GM23338 (cell line): ENCODE data around the gene POMT2. TPM values are rescaled to one million over a fixed set of nuclear protein-coding genes. Genes with fewer than 3 reads are reported as not detected.

ENCODE experiments used
- ATAC-seq: fragments of 200-7000 bp; cut with Tn5 transposase; 3 replicates; pipeline ENCODE4 v1.9.1; 2020
- DNase-seq: peaks from one replicate; pipeline ENCODE4 v3.0.0-alpha.2; 2015; ENCODE audit warnings: low spot score
- H2AFZ ChIP-seq: fragments of 200-600 bp; sonication (generic); 2 replicates; pipeline ENCODE4 v1.8.0; 2016; ENCODE audit warnings: antibody characterized with exemption, mild to moderate bottlenecking, moderate library complexity
- H3F3A ChIP-seq: fragments of 200-600 bp; sonication (generic); replicated peaks from 2 replicates; pipeline ENCODE4 v1.8.0; 2017; ENCODE audit warnings: antibody characterized with exemption, mixed run types, low read depth
- H3K27ac ChIP-seq: fragments of 200-600 bp; sonication (generic); 2 replicates; pipeline ENCODE4 v1.6.1; 2016; ENCODE audit warnings: low read depth
- H3K27me3 ChIP-seq: fragments of 200-600 bp; sonication (generic); 2 replicates; pipeline ENCODE4 v1.8.0; 2016; ENCODE audit warnings: mild to moderate bottlenecking, mixed run types, moderate library complexity; ENCODE audit not compliant: insufficient read depth
- H3K36me3 ChIP-seq: fragments of 200-600 bp; sonication (generic); 2 replicates; pipeline ENCODE4 v1.8.0; 2016; ENCODE audit warnings: mild to moderate bottlenecking; ENCODE audit not compliant: insufficient read depth
- H3K4me1 ChIP-seq: fragments of 200-600 bp; sonication (generic); 2 replicates; pipeline ENCODE4 v1.8.0; 2016; ENCODE audit warnings: mild to moderate bottlenecking, moderate library complexity; ENCODE audit not compliant: insufficient read depth
- H3K4me2 ChIP-seq: fragments of 200-600 bp; sonication (generic); 2 replicates; pipeline ENCODE4 v1.7.1; 2017; ENCODE audit warnings: mixed run types
- H3K4me3 ChIP-seq: fragments of 200-600 bp; sonication (generic); 2 replicates; pipeline ENCODE4 v1.6.1; 2016; ENCODE audit warnings: mixed run types
- H3K79me2 ChIP-seq: fragments of 200-600 bp; sonication (generic); replicated peaks from 2 replicates; pipeline ENCODE4 v1.8.0; 2017; ENCODE audit warnings: mild to moderate bottlenecking; ENCODE audit not compliant: insufficient read depth
- H3K9me2 ChIP-seq: fragments of 200-600 bp; sonication (generic); 2 replicates; pipeline ENCODE4 v1.8.0; 2017; ENCODE audit not compliant: insufficient read depth
- H4K20me1 ChIP-seq: fragments of 200-600 bp; sonication (generic); replicated peaks from 2 replicates; pipeline ENCODE4 v1.8.0; 2017; ENCODE audit warnings: mild to moderate bottlenecking; ENCODE audit not compliant: insufficient read depth
- H3K27ac Mint-ChIP-seq: 2 replicates; pipeline ENCODE4 v1.8.0; 2020; ENCODE audit warnings: inconsistent platforms, mild to moderate bottlenecking, moderate library complexity, mixed read lengths
- H3K27me3 Mint-ChIP-seq: 3 replicates; pipeline ENCODE4 v1.8.0; 2022; ENCODE audit warnings: low read depth, mild to moderate bottlenecking, moderate library complexity, mixed read lengths, inconsistent platforms; ENCODE audit not compliant: insufficient read depth, poor library complexity
- H3K36me3 Mint-ChIP-seq: 3 replicates; pipeline ENCODE4 v1.8.0; 2021; ENCODE audit warnings: low read depth, mild to moderate bottlenecking, inconsistent platforms, moderate library complexity, mixed read lengths
- H3K4me1 Mint-ChIP-seq: 3 replicates; pipeline ENCODE4 v1.8.0; 2020; ENCODE audit warnings: mild to moderate bottlenecking, inconsistent platforms, mixed read lengths
- H3K4me3 Mint-ChIP-seq: 3 replicates; pipeline ENCODE4 v1.8.0; 2021; ENCODE audit warnings: moderate library complexity, mild to moderate bottlenecking, inconsistent platforms, mixed read lengths
- H3K9me3 Mint-ChIP-seq: 3 replicates; pipeline ENCODE4 v1.8.0; 2020; ENCODE audit warnings: moderate library complexity, mild to moderate bottlenecking, inconsistent platforms, mixed read lengths
- CREB1 ChIP-seq: fragments of 250-450 bp; sonication (Bioruptor Pico); IDR thresholded peaks from 2 replicates; pipeline ENCODE4 v1.5.0; 2020; ENCODE audit warnings: low read depth, mild to moderate bottlenecking, moderate library complexity
- CTCF ChIP-seq, 2 experiments: fragments of 200-600 bp in 1 of 2; sonication (generic) in 1 of 2; conservative IDR thresholded peaks; 2 replicates each; pipeline versions ENCODE4 v1.5.1 to v1.6.1; 2016 to 2017; ENCODE audit warnings: antibody characterized with exemption in 2 of 2, low read depth in 2 of 2, mild to moderate bottlenecking in 2 of 2, moderate library complexity in 1 of 2
- ETS1 ChIP-seq: IDR thresholded peaks from 2 replicates; pipeline ENCODE4 v1.6.1; 2016; ENCODE audit warnings: antibody characterized with exemption
- EZH2phosphoT487 ChIP-seq: fragments of 200-600 bp; sonication (generic); IDR thresholded peaks from one replicate; pipeline ENCODE4 v1.8.1; 2018; ENCODE audit warnings: antibody characterized with exemption; ENCODE audit not compliant: unreplicated experiment
- JUNB ChIP-seq: IDR thresholded peaks from one replicate; pipeline ENCODE4 v1.6.1; 2016; ENCODE audit warnings: antibody characterized with exemption; ENCODE audit not compliant: unreplicated experiment
- NANOG ChIP-seq: IDR thresholded peaks from 2 replicates; pipeline ENCODE4 v1.6.1; 2016; ENCODE audit warnings: antibody characterized with exemption, borderline replicate concordance
- POLR2AphosphoS5 ChIP-seq: IDR thresholded peaks from 2 replicates; pipeline ENCODE4 v1.6.1; 2016; ENCODE audit warnings: antibody characterized with exemption, low read depth
- REST ChIP-seq: IDR thresholded peaks from one replicate; pipeline ENCODE4 v1.6.1; 2018; ENCODE audit warnings: antibody characterized with exemption; ENCODE audit not compliant: unreplicated experiment
- STAT1 ChIP-seq: IDR thresholded peaks from one replicate; pipeline ENCODE4 v1.6.1; 2016; ENCODE audit warnings: antibody characterized with exemption; ENCODE audit not compliant: unreplicated experiment
- ZNF114 ChIP-seq: fragments of 250-450 bp; sonication (Bioruptor Pico); IDR thresholded peaks from 2 replicates; pipeline ENCODE4 v1.5.0; 2020; ENCODE audit warnings: mild to moderate bottlenecking, moderate library complexity
- ZNF331 ChIP-seq: fragments of 250-450 bp; sonication (Bioruptor Pico); IDR thresholded peaks from 2 replicates; pipeline ENCODE4 v1.5.0; 2020; ENCODE audit warnings: low read depth, mild to moderate bottlenecking, moderate library complexity
- polyA plus RNA-seq: library from polyadenylated mRNA; unstranded; fragments of >200 nt; fragmentation: Nextera tagmentation; extraction: Ambion mirVana; gene quantifications from 2 replicates; pipeline ENCODE4 v1.2.1, GENCODE V29; 2016
- total RNA-seq: library from RNA; depleted of rRNA; stranded (reverse); fragments of >200 nt; shearing (Covaris generic); gene quantifications from 2 replicates; pipeline ENCODE4 v1.2.3, GENCODE V29; 2014
- TF ChIP-seq, protein P1 (sequence below): fragments of 250-450 bp; sonication (Bioruptor Pico); IDR thresholded peaks from 2 replicates; pipeline ENCODE4 v1.5.0; 2020; ENCODE audit warnings: mild to moderate bottlenecking, moderate library complexity

The POMT2 gene
- total and polyA plus RNA-seq, 2 experiments from 2014 or later: 24.3 to 29.9 TPM

DNA sequence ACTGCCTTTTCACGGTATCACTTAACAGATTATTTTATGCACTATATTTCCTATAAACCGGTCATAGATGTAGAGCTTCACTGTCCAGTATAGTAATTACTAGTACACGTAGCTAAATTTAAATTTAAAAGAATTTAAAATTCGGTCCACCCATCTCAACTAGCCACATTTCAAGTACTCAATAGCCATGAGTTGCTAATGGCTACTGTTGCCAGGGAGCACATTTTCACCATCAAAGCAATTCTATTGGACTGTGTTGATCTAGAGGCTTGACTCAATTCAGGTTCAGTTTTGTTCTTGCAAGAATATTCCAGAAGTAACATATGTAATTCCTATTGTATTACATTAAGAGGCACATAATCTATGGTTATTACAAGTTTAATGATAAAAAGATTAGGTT, 36.2 kb upstream of the POMT2 start:
- ATAC-seq: no peak
- Mint-ChIP-seq H3K27me3 (peaks cover 3% of the 10 kb centered on the region), H3K4me3 (no peak overlapping the region), H3K9me3 (no peaks in the 10 kb centered on the region), H3K36me3 (no peaks in the 10 kb centered on the region), H3K4me1 (no peaks in the 10 kb centered on the region), H3K27ac (no peak overlapping the region)
- H2AFZ ChIP-seq: no peak overlapping the region
- H3K79me2 ChIP-seq: no peaks in the 10 kb centered on the region
- H3K9me2 ChIP-seq: no peaks in the 10 kb centered on the region
- no peaks in the 10 kb centered on the region for H3K27me3 ChIP-seq
- no peaks in the 10 kb centered on the region for H3K36me3 ChIP-seq
- no peak overlapping the region for H3K27ac ChIP-seq
- no peak for DNase-seq
- H3K4me3 ChIP-seq: no peak overlapping the region
- H3K4me1 ChIP-seq: no peaks in the 10 kb centered on the region
- H3K4me2 ChIP-seq: no peak overlapping the region
- no peaks in the 10 kb centered on the region; the same call in 1 of the 2 replicates for H4K20me1 ChIP-seq
- H3F3A ChIP-seq: no peaks in the 10 kb centered on the region
- TF ChIP-seq NANOG (no peak), ETS1 (no peak), ZNF114 (CRISPR knock-in tag) (no peak), CREB1 (CRISPR knock-in tag) (no peak), STAT1 (no peak), CTCF (conservative IDR thresholded peaks at IDR 0.05; ENCODE audit: low read depth in 2 of 2) (no peak), EZH2phosphoT487 (no peak), POLR2AphosphoS5 (no peak), JUNB (no peak), REST (no peak), ZNF331 (no peak)
- TF ChIP-seq, protein P1, sequence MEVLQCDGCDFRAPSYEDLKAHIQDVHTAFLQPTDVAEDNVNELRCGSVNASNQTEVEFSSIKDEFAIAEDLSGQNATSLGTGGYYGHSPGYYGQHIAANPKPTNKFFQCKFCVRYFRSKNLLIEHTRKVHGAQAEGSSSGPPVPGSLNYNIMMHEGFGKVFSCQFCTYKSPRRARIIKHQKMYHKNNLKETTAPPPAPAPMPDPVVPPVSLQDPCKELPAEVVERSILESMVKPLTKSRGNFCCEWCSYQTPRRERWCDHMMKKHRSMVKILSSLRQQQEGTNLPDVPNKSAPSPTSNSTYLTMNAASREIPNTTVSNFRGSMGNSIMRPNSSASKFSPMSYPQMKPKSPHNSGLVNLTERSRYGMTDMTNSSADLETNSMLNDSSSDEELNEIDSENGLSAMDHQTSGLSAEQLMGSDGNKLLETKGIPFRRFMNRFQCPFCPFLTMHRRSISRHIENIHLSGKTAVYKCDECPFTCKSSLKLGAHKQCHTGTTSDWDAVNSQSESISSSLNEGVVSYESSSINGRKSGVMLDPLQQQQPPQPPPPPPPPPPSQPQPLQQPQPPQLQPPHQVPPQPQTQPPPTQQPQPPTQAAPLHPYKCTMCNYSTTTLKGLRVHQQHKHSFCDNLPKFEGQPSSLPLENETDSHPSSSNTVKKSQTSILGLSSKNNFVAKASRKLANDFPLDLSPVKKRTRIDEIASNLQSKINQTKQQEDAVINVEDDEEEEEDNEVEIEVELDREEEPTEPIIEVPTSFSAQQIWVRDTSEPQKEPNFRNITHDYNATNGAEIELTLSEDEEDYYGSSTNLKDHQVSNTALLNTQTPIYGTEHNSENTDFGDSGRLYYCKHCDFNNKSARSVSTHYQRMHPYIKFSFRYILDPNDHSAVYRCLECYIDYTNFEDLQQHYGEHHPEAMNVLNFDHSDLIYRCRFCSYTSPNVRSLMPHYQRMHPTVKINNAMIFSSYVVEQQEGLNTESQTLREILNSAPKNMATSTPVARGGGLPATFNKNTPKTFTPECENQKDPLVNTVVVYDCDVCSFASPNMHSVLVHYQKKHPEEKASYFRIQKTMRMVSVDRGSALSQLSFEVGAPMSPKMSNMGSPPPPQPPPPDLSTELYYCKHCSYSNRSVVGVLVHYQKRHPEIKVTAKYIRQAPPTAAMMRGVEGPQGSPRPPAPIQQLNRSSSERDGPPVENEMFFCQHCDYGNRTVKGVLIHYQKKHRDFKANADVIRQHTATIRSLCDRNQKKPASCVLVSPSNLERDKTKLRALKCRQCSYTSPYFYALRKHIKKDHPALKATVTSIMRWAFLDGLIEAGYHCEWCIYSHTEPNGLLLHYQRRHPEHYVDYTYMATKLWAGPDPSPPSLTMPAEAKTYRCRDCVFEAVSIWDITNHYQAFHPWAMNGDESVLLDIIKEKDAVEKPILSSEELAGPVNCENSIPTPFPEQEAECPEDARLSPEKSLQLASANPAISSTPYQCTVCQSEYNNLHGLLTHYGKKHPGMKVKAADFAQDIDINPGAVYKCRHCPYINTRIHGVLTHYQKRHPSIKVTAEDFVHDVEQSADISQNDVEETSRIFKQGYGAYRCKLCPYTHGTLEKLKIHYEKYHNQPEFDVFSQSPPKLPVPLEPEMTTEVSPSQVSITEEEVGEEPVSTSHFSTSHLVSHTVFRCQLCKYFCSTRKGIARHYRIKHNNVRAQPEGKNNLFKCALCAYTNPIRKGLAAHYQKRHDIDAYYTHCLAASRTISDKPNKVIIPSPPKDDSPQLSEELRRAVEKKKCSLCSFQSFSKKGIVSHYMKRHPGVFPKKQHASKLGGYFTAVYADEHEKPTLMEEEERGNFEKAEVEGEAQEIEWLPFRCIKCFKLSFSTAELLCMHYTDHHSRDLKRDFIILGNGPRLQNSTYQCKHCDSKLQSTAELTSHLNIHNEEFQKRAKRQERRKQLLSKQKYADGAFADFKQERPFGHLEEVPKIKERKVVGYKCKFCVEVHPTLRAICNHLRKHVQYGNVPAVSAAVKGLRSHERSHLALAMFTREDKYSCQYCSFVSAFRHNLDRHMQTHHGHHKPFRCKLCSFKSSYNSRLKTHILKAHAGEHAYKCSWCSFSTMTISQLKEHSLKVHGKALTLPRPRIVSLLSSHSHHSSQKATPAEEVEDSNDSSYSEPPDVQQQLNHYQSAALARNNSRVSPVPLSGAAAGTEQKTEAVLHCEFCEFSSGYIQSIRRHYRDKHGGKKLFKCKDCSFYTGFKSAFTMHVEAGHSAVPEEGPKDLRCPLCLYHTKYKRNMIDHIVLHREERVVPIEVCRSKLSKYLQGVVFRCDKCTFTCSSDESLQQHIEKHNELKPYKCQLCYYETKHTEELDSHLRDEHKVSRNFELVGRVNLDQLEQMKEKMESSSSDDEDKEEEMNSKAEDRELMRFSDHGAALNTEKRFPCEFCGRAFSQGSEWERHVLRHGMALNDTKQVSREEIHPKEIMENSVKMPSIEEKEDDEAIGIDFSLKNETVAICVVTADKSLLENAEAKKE (CRISPR knock-in tag): no peak
